ENCODE results near the gene ZNF444. TPM values are rescaled to one million over a fixed set of nuclear protein-coding genes. Genes with fewer than 3 reads are reported as not detected.

The ZNF444 gene
- total and polyA plus RNA-seq, 2 of the 4 experiments (the other 2 are of a cell fraction) = 2.5 to 20.3 TPM

DNA sequence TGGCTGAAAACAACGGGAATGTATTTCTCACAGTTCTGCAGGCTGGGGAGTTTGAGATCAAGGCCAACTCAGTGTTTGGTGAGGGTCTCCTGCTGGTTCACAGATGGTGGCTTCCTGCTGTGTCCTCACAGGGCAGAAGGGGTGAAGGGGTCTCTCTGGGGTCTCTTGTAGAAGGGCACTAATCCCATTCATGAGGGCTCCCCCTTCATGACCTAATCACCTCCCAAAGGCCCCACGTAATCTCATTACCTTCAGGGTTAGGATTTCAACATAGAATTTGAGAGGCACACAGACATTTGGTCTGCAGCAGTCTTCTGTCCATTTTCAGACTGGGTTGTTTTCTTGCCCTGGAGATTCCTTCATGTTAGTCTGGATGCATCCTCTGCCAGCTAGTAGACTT lies 11.6 kb downstream of the ZNF444 start:
- H3K9me1 ChIP-seq (ENCODE audit: insufficient read depth, low read length) = peaks cover 10% of the 10 kb centered on the region; the same call in 1 of the 2 replicates
- H2AK5ac ChIP-seq (ENCODE audit: low read depth, low read length) = no peak overlapping the region
- H3K18ac ChIP-seq (ENCODE audit: low read depth, low read length) = no peak overlapping the region
- H3K79me1 ChIP-seq (ENCODE audit: low read depth in 1 of 2, low read length in 2 of 2) = peaks cover 25 to 29% of the 10 kb centered on the region in 2 experiments
- H3K27me3 ChIP-seq (ENCODE audit: control insufficient read depth, insufficient read depth, low read length) = no peaks in the 10 kb centered on the region
- H3K36me3 ChIP-seq (ENCODE audit: control insufficient read depth, insufficient read depth, low read length) = peaks cover 35% of the 10 kb centered on the region
- no peak overlapping the region for H3K27ac ChIP-seq (ENCODE audit: insufficient read depth, low read length)
- no peak overlapping the region for H2BK5ac ChIP-seq (ENCODE audit: low read depth, low read length, poor library complexity, severe bottlenecking)
- no peak overlapping the region for H4K91ac ChIP-seq (ENCODE audit: insufficient read depth, low read depth, low read length)
- H4K20me1 ChIP-seq (ENCODE audit: insufficient read depth, low read length) = peaks cover 28% of the 10 kb centered on the region
- no peak overlapping the region for H4K8ac ChIP-seq (ENCODE audit: low read depth in 2 of 2, low read length in 2 of 2)
- no peak for DNase-seq
- H3K4me1 ChIP-seq (ENCODE audit: control insufficient read depth, insufficient read depth, low read length) = peaks cover 5% of the 10 kb centered on the region; the same call in 1 of the 2 replicates
- H3K4ac ChIP-seq (ENCODE audit: low read depth, low read length) = no peak overlapping the region
- no peak overlapping the region for H3K56ac ChIP-seq (ENCODE audit: extremely low read depth, insufficient read depth, low read length)
- no peak overlapping the region for H3K14ac ChIP-seq (replicated peaks; ENCODE audit: low read depth, low read length)
- no peak overlapping the region for H2AFZ ChIP-seq (replicated peaks; ENCODE audit: low read length, poor library complexity)
- no peak overlapping the region for H3K4me2 ChIP-seq (ENCODE audit: low read depth, low read length)
- H2BK15ac ChIP-seq (ENCODE audit: low read depth, low read length) = no peak overlapping the region
- H3K9ac ChIP-seq (ENCODE audit: low read depth, low read length) = no peak overlapping the region
- CTCF ChIA-PET = no interaction called here
- TF ChIP-seq BHLHE40 (IDR thresholded peaks at IDR 0.05; ENCODE audit: low read depth, low read length) (no peak), SMC3 (IDR thresholded peaks at IDR 0.05; ENCODE audit: low read depth, low read length) (no peak), RFX5 (IDR thresholded peaks at IDR 0.05; ENCODE audit: low read depth, low read length) (no peak), RAD21 (IDR thresholded peaks at IDR 0.05; ENCODE audit: low read length) (no peak), CHD1 (IDR thresholded peaks at IDR 0.05; ENCODE audit: low read depth, low read length) (no peak), NFE2L2 (IDR thresholded peaks at IDR 0.05; ENCODE audit: low read depth, low read length) (no peak), POLR2A (IDR thresholded peaks at IDR 0.05; ENCODE audit: low read depth, low read length) (no peak), MAFK (IDR thresholded peaks at IDR 0.05; ENCODE audit: low read depth, low read length) (no peak), CTCF (conservative IDR thresholded peaks at IDR 0.05; ENCODE audit: low read depth, low read length) (no peak), ELK1 (IDR thresholded peaks at IDR 0.05; ENCODE audit: borderline replicate concordance, low read depth, low read length) (no peak), MXI1 (IDR thresholded peaks at IDR 0.05; ENCODE audit: borderline replicate concordance, low read depth, low read length) (no peak), FOS (IDR thresholded peaks at IDR 0.05; ENCODE audit: low read depth, low read length) (no peak), CEBPB (IDR thresholded peaks at IDR 0.05; ENCODE audit: low read depth, low read length) (no peak), RCOR1 (IDR thresholded peaks at IDR 0.05; ENCODE audit: insufficient replicate concordance, low read length) (no peak), MAZ (IDR thresholded peaks at IDR 0.05; ENCODE audit: borderline replicate concordance, low read depth, low read length) (no peak), USF2 (IDR thresholded peaks at IDR 0.05; ENCODE audit: low read depth, low read length) (no peak)
- in situ Hi-C loops (cut with MboI; ENCODE audit: low sequenced_read_pairs) = no loop called here
- no peak overlapping the region for H2AK9ac ChIP-seq (replicated peaks; ENCODE audit: low read depth, low read length, poor library complexity)
- no TSS peak for BruUV-seq (replicated peaks)
- dilution Hi-C loops (cut with HindIII; ENCODE audit: low sequenced_read_pairs, unreplicated experiment) = no loop called here
- no peak overlapping the region for H2BK20ac ChIP-seq (ENCODE audit: low read depth, low read length)
- ATAC-seq (ENCODE audit: low read depth) = no peak
- no peak overlapping the region for H3K4me3 ChIP-seq (ENCODE audit: insufficient read depth, low read depth, low read length)
- POLR2A ChIA-PET (ENCODE audit: unreplicated experiment) = interaction anchor here (0.8 kb wide), 1 partner anchor 12 kb away, joined by 8 read pairs; the partner anchor contains the start of gene ZNF444
- H2BK120ac ChIP-seq (ENCODE audit: low read depth, low read length) = no peak overlapping the region
- intact Hi-C loops (cut with micrococcal nuclease) = no loop called here
- 100% methylated on average over 1 of the region's 2 CpGs; no CpG with 5 or more reads in 1 of the 2 experiments for whole genome bisulfite sequencing, 2 experiments (ENCODE audit: extremely low coverage in 2 of 2, insufficient read length in 1 of 2)
- no peak overlapping the region for H3K23ac ChIP-seq (ENCODE audit: low read depth, low read length)
- H3K9me3 ChIP-seq (ENCODE audit: control insufficient read depth, insufficient read depth, low read length) = no peaks in the 10 kb centered on the region
- H4K5ac ChIP-seq (ENCODE audit: low read depth, low read length) = no peak overlapping the region
